ENCODE results near the gene ZNF786. TPM values are rescaled to one million over a fixed set of nuclear protein-coding genes. Genes with fewer than 3 reads are reported as not detected.

Gene ZNF786
- total RNA-seq, 1 donor from 2014 or later = 10.2 TPM

DNA sequence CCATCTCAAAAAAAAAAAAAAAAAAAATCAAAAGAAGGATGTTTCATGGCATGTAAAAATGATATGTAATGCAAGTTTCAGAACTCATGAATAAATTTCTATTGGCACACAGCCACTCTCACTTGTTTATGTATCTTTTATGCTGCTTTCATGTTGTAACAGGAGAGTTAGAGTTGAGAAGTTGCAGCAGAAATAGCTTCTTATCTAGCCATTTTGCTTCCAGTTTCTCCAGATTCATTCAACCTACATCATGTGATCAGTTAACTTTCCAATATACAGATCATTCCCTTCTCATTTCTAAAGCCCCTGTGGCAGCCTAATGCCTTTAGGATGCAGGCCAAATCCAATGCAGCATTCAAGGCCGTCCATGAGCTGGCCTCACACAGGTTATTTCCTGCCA lies 30.4 kb downstream of the ZNF786 start:
- peaks cover 2% of the 10 kb centered on the region for H3K4me1 Mint-ChIP-seq (ENCODE audit: unreplicated experiment)
- TF ChIP-seq, protein P1, sequence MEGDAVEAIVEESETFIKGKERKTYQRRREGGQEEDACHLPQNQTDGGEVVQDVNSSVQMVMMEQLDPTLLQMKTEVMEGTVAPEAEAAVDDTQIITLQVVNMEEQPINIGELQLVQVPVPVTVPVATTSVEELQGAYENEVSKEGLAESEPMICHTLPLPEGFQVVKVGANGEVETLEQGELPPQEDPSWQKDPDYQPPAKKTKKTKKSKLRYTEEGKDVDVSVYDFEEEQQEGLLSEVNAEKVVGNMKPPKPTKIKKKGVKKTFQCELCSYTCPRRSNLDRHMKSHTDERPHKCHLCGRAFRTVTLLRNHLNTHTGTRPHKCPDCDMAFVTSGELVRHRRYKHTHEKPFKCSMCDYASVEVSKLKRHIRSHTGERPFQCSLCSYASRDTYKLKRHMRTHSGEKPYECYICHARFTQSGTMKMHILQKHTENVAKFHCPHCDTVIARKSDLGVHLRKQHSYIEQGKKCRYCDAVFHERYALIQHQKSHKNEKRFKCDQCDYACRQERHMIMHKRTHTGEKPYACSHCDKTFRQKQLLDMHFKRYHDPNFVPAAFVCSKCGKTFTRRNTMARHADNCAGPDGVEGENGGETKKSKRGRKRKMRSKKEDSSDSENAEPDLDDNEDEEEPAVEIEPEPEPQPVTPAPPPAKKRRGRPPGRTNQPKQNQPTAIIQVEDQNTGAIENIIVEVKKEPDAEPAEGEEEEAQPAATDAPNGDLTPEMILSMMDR (IDR thresholded peaks at IDR 0.05) = no peak
- no peak overlapping the region for H3K27ac Mint-ChIP-seq (ENCODE audit: unreplicated experiment)
- H3K9me3 Mint-ChIP-seq (ENCODE audit: unreplicated experiment) = no peaks in the 10 kb centered on the region
- no peak overlapping the region for H3K4me3 Mint-ChIP-seq (ENCODE audit: unreplicated experiment)
- no peaks in the 10 kb centered on the region for H3K27me3 Mint-ChIP-seq (ENCODE audit: unreplicated experiment)
- DNase-seq (ENCODE audit: extremely low spot score, unreplicated experiment) = no peak
- no peaks in the 10 kb centered on the region for H3K36me3 Mint-ChIP-seq (ENCODE audit: unreplicated experiment)

GRCh38 chr7:149053885-149054284 lies 36.6 kb downstream of the ZNF786 start:
- Mint-ChIP-seq H3K36me3 (ENCODE audit: unreplicated experiment) (no peaks in the 10 kb centered on the region), H3K9me3 (ENCODE audit: unreplicated experiment) (no peaks in the 10 kb centered on the region), H3K4me3 (ENCODE audit: unreplicated experiment) (no peak overlapping the region), H3K27ac (ENCODE audit: unreplicated experiment) (no peak overlapping the region), H3K27me3 (ENCODE audit: unreplicated experiment) (peaks cover 7% of the 10 kb centered on the region), H3K4me1 (ENCODE audit: unreplicated experiment) (no peaks in the 10 kb centered on the region)
- DNase-seq (ENCODE audit: extremely low spot score, unreplicated experiment) = no peak
- TF ChIP-seq, protein P1 (IDR thresholded peaks at IDR 0.05) = no peak

- TF ChIP-seq, protein P1 (IDR thresholded peaks at IDR 0.05) = no peak
- H3K36me3 Mint-ChIP-seq (ENCODE audit: unreplicated experiment) = no peaks in the 10 kb centered on the region
- H3K4me3 Mint-ChIP-seq (ENCODE audit: unreplicated experiment) = no peak overlapping the region
- H3K27me3 Mint-ChIP-seq (ENCODE audit: unreplicated experiment) = peaks cover 7% of the 10 kb centered on the region
- DNase-seq (ENCODE audit: extremely low spot score, unreplicated experiment) = no peak
- H3K27ac Mint-ChIP-seq (ENCODE audit: unreplicated experiment) = no peak overlapping the region
- no peaks in the 10 kb centered on the region for H3K4me1 Mint-ChIP-seq (ENCODE audit: unreplicated experiment)
- H3K9me3 Mint-ChIP-seq (ENCODE audit: unreplicated experiment) = no peaks in the 10 kb centered on the region
Observed at GRCh38 chr7:149053384-149053783, 37.1 kb downstream of the ZNF786 start.

GRCh38 chr7:149050941-149051340 lies 39.6 kb downstream of the ZNF786 start:
- Mint-ChIP-seq H3K4me3 (ENCODE audit: unreplicated experiment) (no peak overlapping the region), H3K9me3 (ENCODE audit: unreplicated experiment) (no peaks in the 10 kb centered on the region), H3K4me1 (ENCODE audit: unreplicated experiment) (no peaks in the 10 kb centered on the region), H3K27me3 (ENCODE audit: unreplicated experiment) (peaks cover 7% of the 10 kb centered on the region), H3K27ac (ENCODE audit: unreplicated experiment) (no peak overlapping the region), H3K36me3 (ENCODE audit: unreplicated experiment) (no peaks in the 10 kb centered on the region)
- no peak for DNase-seq (ENCODE audit: extremely low spot score, unreplicated experiment)
- TF ChIP-seq, protein P1 (IDR thresholded peaks at IDR 0.05) = no peak

DNA sequence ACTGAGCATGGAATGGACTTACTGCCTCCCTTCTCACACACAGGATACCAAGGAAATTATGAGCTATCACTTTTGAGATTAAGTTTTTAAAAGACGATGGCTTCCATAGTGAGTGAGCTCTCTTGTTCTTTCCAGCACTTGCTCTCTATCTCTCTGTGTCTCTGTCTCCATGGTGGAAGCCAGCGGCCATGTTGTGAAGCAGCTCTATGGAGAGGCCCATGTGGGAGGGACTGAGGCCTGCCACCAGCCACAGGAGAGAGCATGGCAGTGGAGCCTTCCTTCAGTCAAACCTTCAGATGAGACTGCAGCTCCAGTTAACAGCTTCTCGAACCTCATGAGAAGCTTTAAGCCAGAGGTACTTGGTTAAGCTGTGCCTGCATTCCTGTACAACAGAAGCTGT lies 41.7 kb downstream of the ZNF786 start:
- Mint-ChIP-seq H3K9me3 (ENCODE audit: unreplicated experiment) (no peaks in the 10 kb centered on the region), H3K27ac (ENCODE audit: unreplicated experiment) (no peak overlapping the region), H3K27me3 (ENCODE audit: unreplicated experiment) (peaks cover 4% of the 10 kb centered on the region), H3K36me3 (ENCODE audit: unreplicated experiment) (no peaks in the 10 kb centered on the region), H3K4me3 (ENCODE audit: unreplicated experiment) (no peak overlapping the region), H3K4me1 (ENCODE audit: unreplicated experiment) (no peaks in the 10 kb centered on the region)
- TF ChIP-seq, protein P1 (IDR thresholded peaks at IDR 0.05) = no peak
- no peak for DNase-seq (ENCODE audit: extremely low spot score, unreplicated experiment)

Measured in osteocyte (in vitro differentiated cells).